Right lobe of liver (tissue), 4 donors: ENCODE measurements around the gene MAPK6.

Experiments
- POLR2A ChIP-seq: fragments of 450-650 bp; IDR thresholded peaks from one replicate; pipeline ENCODE4 v1.6.1; 2017; ENCODE audit warnings: antibody characterized with exemption, mild to moderate bottlenecking
- TF ChIP-seq, protein P1 (sequence below), 4 donors: fragments of 200-600 bp in 3 of 4; fragments of 450-650 bp in 1 of 4; IDR thresholded peaks; one replicate each; pipeline versions ENCODE4 v1.5.1 to v1.8.0; 2016 to 2022; ENCODE audit warnings: antibody characterized with exemption in 4 of 4, mild to moderate bottlenecking in 2 of 4
- donor health status: DM: no; HTN: no; CAD: no.
- donor health status: DM: no; HTN: no; CAD: no.
- donor health status: DM: no; HTN: yes; CAD: no.

DNA sequence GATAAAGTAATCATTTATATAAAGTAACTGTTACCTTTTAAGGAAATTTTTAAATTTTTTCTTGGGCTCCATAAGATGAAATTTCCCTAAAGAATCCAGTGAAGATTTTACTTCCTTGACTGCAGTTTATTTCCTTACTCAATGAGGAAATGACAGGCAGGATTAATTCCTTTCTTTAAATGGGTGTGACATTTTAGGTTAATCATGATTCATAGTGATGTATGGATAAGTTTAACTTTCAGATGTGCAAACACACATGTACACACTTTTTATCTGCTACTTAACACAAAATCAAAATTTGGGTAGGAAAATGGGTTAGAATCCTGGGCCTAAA lies 36.3 kb upstream of the MAPK6 start:
- TF ChIP-seq, protein P1, sequence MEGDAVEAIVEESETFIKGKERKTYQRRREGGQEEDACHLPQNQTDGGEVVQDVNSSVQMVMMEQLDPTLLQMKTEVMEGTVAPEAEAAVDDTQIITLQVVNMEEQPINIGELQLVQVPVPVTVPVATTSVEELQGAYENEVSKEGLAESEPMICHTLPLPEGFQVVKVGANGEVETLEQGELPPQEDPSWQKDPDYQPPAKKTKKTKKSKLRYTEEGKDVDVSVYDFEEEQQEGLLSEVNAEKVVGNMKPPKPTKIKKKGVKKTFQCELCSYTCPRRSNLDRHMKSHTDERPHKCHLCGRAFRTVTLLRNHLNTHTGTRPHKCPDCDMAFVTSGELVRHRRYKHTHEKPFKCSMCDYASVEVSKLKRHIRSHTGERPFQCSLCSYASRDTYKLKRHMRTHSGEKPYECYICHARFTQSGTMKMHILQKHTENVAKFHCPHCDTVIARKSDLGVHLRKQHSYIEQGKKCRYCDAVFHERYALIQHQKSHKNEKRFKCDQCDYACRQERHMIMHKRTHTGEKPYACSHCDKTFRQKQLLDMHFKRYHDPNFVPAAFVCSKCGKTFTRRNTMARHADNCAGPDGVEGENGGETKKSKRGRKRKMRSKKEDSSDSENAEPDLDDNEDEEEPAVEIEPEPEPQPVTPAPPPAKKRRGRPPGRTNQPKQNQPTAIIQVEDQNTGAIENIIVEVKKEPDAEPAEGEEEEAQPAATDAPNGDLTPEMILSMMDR (IDR thresholded peaks at IDR 0.05) = no peak
- no peak for TF ChIP-seq POLR2A
